Measurements from ENCODE around the gene CHAF1B.

CHAF1B gene

DNA sequence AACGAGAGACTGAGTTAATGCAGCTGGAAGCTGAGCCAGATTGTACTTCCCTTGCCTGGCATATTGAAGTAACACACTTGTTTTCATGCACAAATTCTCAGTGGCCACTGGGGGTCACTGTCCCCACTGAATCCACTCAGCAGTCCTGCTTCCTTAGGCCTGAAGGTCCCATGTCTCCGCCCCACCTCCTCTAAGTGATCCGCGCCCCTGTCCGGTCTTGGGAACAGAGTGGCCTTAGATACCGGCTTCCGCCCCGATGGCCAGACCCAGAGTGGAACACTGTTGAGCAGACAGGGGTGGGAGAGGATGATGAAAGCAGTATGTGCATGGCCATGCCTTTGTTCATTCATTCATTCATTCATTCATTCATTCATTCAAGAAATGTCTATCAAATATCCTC lies 34.8 kb downstream of the CHAF1B start:
- TF ChIP-seq, protein P1, sequence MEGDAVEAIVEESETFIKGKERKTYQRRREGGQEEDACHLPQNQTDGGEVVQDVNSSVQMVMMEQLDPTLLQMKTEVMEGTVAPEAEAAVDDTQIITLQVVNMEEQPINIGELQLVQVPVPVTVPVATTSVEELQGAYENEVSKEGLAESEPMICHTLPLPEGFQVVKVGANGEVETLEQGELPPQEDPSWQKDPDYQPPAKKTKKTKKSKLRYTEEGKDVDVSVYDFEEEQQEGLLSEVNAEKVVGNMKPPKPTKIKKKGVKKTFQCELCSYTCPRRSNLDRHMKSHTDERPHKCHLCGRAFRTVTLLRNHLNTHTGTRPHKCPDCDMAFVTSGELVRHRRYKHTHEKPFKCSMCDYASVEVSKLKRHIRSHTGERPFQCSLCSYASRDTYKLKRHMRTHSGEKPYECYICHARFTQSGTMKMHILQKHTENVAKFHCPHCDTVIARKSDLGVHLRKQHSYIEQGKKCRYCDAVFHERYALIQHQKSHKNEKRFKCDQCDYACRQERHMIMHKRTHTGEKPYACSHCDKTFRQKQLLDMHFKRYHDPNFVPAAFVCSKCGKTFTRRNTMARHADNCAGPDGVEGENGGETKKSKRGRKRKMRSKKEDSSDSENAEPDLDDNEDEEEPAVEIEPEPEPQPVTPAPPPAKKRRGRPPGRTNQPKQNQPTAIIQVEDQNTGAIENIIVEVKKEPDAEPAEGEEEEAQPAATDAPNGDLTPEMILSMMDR (IDR thresholded peaks at IDR 0.05; ENCODE audit: low read depth, low read length) = peak; percentile 80
- DNase-seq (ENCODE audit: extremely low read depth, low read depth) = peak; percentile 80

DNA sequence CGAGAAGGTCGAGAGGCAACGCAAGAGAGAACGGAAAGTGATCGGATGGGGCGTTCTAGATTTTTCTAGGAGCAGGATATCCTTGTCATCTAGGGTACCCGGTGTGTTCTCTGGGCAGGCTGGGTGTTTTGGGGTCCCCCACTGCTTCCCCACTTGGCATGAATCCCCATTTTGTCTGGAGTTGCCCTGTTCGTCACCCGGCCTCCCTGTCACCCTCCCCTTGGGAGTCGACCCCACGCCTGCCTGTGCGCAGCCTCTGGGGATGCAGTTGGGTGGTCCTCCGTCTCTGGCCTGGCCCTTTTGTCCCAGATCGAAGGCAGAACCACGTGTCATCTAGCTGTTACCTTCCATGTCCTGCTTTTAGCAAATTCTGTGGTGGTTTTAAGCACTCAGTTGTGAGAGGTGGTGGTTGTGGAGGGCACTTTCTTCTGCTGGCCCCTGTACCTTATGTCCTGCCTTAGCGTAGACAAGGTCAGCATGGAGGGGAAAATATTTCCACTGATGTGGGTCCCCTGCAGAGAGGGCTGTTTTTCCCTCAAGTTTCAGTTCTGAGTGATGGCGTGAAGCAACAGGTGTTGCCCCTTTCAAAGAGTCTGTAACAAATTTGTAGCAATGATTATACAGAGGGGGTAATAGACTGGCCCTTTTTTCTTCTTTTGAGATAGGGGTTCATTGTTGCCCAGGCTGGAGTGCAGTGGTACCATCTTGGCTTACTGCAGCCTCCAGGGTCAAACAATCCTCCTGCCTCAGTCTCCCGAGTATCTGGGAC lies 35.6 kb downstream of the CHAF1B start:
- TF ChIP-seq, protein P1 (IDR thresholded peaks at IDR 0.05; ENCODE audit: low read depth, low read length) = no peak
- no peak for DNase-seq (ENCODE audit: extremely low read depth, low read depth)

DNA sequence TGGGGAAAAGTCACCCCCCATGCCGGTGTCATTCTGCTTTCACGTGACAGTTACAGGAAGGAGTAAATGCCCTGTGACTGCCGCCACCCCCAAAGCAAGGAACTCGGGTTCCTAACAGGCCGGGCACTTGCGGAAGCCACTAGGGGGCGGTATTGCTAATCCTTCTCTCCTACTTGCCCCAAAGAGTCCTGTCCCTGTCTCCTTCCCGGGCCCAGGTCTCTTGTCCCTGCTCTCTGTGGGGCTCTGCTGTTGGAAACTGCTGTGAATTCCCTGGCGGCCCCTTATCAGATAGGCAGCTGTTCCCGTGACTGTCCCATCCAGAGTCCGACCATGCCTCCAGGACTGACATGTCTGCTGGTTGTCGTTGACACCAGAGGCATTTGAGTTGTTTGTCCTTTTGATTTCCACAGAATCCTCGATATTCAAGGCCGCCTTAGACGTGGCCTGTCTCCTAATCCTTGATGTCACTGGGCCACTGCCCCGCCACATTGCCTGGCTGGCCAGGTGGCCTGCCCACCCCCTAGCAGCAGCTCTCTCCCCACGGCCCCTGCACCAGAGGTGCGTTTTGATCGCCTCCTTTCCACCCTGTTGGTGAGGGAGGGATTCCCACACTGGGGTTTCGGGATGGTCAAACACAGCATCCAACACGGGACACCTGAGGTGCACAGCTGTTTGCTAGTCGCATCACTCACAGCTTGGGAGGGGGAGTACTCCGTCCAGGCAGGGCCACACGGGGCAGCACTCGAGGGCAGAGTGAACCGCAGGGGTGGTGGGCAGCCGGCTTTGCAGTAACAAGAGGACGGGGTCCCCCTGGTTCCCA lies 37.3 kb downstream of the CHAF1B start:
- DNase-seq (ENCODE audit: extremely low read depth, low read depth) = no peak
- TF ChIP-seq, protein P1 (IDR thresholded peaks at IDR 0.05; ENCODE audit: low read depth, low read length) = peak; percentile 67

DNA sequence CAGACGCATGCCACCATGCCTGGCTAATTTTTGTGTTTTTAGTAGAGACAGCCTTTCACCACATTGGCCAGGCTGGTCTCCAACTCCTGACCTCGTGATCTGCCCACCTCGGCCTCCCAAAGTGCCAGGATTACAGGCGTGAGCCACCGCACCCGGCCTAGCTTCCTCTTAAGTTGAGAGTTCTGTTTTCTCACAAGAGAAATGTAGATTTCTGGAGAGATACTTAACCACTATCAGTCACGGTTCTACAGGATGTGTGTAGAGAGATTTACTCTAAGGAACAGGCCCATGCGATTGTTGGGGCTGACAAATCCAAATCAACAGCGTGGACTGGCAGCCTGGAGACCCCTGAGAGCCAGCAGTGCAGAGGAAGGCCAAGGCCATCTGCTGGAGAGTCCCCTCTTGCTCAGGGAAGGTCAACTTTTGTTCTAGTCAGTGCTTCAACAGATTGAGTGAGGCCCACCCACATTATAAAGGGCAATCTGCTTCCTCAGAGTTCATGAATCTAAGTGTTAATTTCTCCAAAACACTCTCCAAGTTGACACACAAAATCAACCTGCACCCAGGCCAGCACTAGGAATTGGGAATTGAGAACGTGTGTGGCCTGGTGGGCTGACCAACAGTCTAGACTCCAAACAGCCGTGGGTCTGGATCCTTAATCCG lies 38.7 kb downstream of the CHAF1B start:
- DNase-seq (ENCODE audit: extremely low read depth, low read depth) = no peak
- TF ChIP-seq, protein P1 (IDR thresholded peaks at IDR 0.05; ENCODE audit: low read depth, low read length) = no peak

DNA sequence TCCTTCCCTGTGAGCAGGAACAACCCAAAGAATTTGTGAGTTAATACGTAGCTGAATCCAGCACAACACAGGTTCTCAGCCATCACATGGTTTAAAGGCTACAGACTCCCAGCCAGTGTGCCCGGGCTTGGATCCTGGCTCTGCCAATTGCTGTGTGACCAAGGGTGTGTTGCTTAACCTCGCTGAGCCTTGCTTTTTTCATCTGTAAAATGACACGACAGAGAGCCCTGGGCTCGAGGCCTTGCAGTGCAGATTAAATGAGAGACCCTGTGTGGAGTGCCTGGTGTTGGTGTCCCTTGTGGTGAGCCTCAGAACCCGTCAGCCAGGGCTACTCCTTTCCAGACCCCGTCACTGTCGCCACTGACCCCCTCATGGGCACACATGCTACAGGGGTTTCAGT lies 39.4 kb downstream of the CHAF1B start:
- TF ChIP-seq, protein P1 (IDR thresholded peaks at IDR 0.05; ENCODE audit: low read depth, low read length) = no peak
- DNase-seq (ENCODE audit: extremely low read depth, low read depth) = no peak

DNA sequence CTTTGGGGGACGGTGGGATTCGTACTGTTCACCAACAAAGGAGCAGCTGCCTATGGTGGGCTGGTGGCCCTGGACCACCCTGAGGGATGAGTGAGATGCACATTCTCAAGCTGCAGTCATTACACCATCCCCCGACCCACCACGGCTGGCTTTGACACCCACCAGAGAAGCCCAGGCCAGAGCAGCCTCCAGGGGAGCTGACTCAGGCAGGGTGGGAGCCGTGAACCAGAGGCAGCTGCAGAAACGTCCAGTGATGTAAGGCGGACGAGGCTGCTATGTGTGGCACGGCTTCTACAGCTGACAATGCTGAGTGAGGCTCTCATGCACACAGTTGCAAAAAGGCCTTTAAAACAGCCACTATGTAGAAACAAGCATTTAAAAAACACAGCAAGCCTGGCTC lies 40.1 kb downstream of the CHAF1B start:
- TF ChIP-seq, protein P1 (IDR thresholded peaks at IDR 0.05; ENCODE audit: low read depth, low read length) = no peak

More for the DNA sequence above, 40.1 kb downstream of the CHAF1B start:
- no peak for DNase-seq (ENCODE audit: extremely low read depth, low read depth)
